ENCODE measurements around the gene ABCA7.

GRCh38 chr19:1046117-1046626 is 6.3 kb downstream of the ABCA7 start:
- TF ChIP-seq POLR2AphosphoS5 (IDR thresholded peaks at IDR 0.05; ENCODE audit: low read depth, low read length) (no peak), TAF1 (IDR thresholded peaks at IDR 0.05; ENCODE audit: low read depth, low read length) (no peak), SPI1 (IDR thresholded peaks at IDR 0.05; ENCODE audit: low read depth, low read length) (no peak)

All from GM12891 (cell line).